DOHH2 (cell line): Measurements from ENCODE around the gene FBXO36.

Source experiments
- CTCF ChIP-seq: fragments of 200-600 bp; sonication (generic); IDR thresholded peaks from one replicate; pipeline ENCODE4 v1.5.1; 2014; ENCODE audit warnings: antibody characterized with exemption, mild to moderate bottlenecking, low read depth, low read length; ENCODE audit not compliant: poor library complexity, severe bottlenecking
- EZH2phosphoT487 ChIP-seq: fragments of 200-600 bp; sonication (generic); IDR thresholded peaks from 2 replicates; pipeline ENCODE4 v1.6.1; 2017; ENCODE audit warnings: borderline replicate concordance, mild to moderate bottlenecking, antibody characterized with exemption, low read length, moderate library complexity, mixed read lengths

- TF ChIP-seq CTCF (no peak), EZH2phosphoT487 (no peak)
Measured at GRCh38 chr2:229920011-229920641, 2.2 kb upstream of the FBXO36 start.
